ENCODE measurements around the gene C3orf22. TPM values are rescaled to one million over a fixed set of nuclear protein-coding genes. Genes with fewer than 3 reads are reported as not detected.
"Not testable (repeated sequence)": the region's sequence is repeated elsewhere in the genome, so short reads cannot be mapped to it uniquely, and the experiment has no call there.

C3orf22 gene
- not detected for polyA plus RNA-seq (ENCODE audit: insufficient read length)

- no peak for DNase-seq (ENCODE audit: low read depth)
These were observed at the start of gene C3orf22 for GRCh38 chr3:126558336-126559071. TSS of gene C3orf22 (minus strand) at chr3:126558932. CDS start at chr3:126553390, 5,542 bp downstream.

GRCh38 chr3:126607214-126607908, 48.6 kb upstream of the C3orf22 start:
- DNase-seq (ENCODE audit: low read depth), result no peak

- DNase-seq (ENCODE audit: low read depth), result no peak
These were observed 47.3 kb upstream of the C3orf22 start for GRCh38 chr3:126606001-126606400.

GRCh38 chr3:126604691-126605090, 46.0 kb upstream of the C3orf22 start:
- DNase-seq (ENCODE audit: low read depth), result no peak

- DNase-seq (ENCODE audit: low read depth), result no peak
These were observed 40.4 kb upstream of the C3orf22 start for GRCh38 chr3:126599101-126599500.

- not testable (repeated sequence) for DNase-seq (ENCODE audit: low read depth)
These were observed 36.7 kb upstream of the C3orf22 start for GRCh38 chr3:126595479-126595878.

GRCh38 chr3:126591515-126591914, 32.8 kb upstream of the C3orf22 start:
- DNase-seq (ENCODE audit: low read depth), result not testable (repeated sequence)

GRCh38 chr3:126582311-126582710, 23.6 kb upstream of the C3orf22 start:
- no peak for DNase-seq (ENCODE audit: low read depth)

- no peak for DNase-seq (ENCODE audit: low read depth)
These were observed 22.8 kb upstream of the C3orf22 start for GRCh38 chr3:126581569-126581968.

GRCh38 chr3:126580746-126581145, 22.0 kb upstream of the C3orf22 start:
- no peak for DNase-seq (ENCODE audit: low read depth)

GRCh38 chr3:126578702-126579101, 20.0 kb upstream of the C3orf22 start:
- no peak for DNase-seq (ENCODE audit: low read depth)

GRCh38 chr3:126577261-126577660, 18.5 kb upstream of the C3orf22 start:
- DNase-seq (ENCODE audit: low read depth), result no peak

- DNase-seq (ENCODE audit: low read depth), result no peak
These were observed 14.9 kb upstream of the C3orf22 start for GRCh38 chr3:126573492-126574117.

GRCh38 chr3:126571078-126571477, 12.3 kb upstream of the C3orf22 start:
- no peak for DNase-seq (ENCODE audit: low read depth)

- no peak for DNase-seq (ENCODE audit: low read depth)
These were observed 11.4 kb upstream of the C3orf22 start for GRCh38 chr3:126570103-126570541.

GRCh38 chr3:126569390-126569975, 10.8 kb upstream of the C3orf22 start:
- DNase-seq (ENCODE audit: low read depth), result no peak

- DNase-seq (ENCODE audit: low read depth), result no peak
These were observed 10.1 kb upstream of the C3orf22 start for GRCh38 chr3:126568776-126569342.

GRCh38 chr3:126567696-126568438, 9.1 kb upstream of the C3orf22 start:
- DNase-seq (ENCODE audit: low read depth), result no peak

GRCh38 chr3:126562737-126563276, 4.1 kb upstream of the C3orf22 start:
- no peak for DNase-seq (ENCODE audit: low read depth)

- DNase-seq (ENCODE audit: low read depth), result no peak
These were observed 971 bp downstream of the C3orf22 start for GRCh38 chr3:126557761-126558160.

GRCh38 chr3:126557415-126557745, 1.4 kb downstream of the C3orf22 start:
- DNase-seq (ENCODE audit: low read depth), result no peak

Data from forelimb muscle (tissue), 1 donor.